ENCODE data around the gene MRPS23. TPM values are rescaled to one million over a fixed set of nuclear protein-coding genes. Genes with fewer than 3 reads are reported as not detected.

Gene MRPS23
- total and polyA plus RNA-seq, 2 of the 13 experiments (the other 11 are each of a cell fraction or from before 2014, with no cell fraction given), result 63.2 to 181 TPM

- TF ChIP-seq LBX2 (CRISPR knock-in tag; IDR thresholded peaks at IDR 0.05; ENCODE audit: borderline replicate concordance), result no peak
- peak; percentile 56 for TF ChIP-seq CTCF (CRISPR knock-in tag; IDR thresholded peaks at IDR 0.05)
- TF ChIP-seq ZNF607 (CRISPR knock-in tag; IDR thresholded peaks at IDR 0.05; ENCODE audit: borderline replicate concordance), result no peak
- no peak for TF ChIP-seq ZNF547 (CRISPR knock-in tag; IDR thresholded peaks at IDR 0.05)
- TF ChIP-seq TCF7 (IDR thresholded peaks at IDR 0.05; ENCODE audit: low read depth), result peak; percentile 37; the same call in 1 of the 2 replicates
- TF ChIP-seq ZNF20 (CRISPR knock-in tag; IDR thresholded peaks at IDR 0.05), result no peak
- peak; percentile 59 for TF ChIP-seq ZNF687 (CRISPR knock-in tag; IDR thresholded peaks at IDR 0.05)
- TF ChIP-seq THAP8 (CRISPR knock-in tag; IDR thresholded peaks at IDR 0.05; ENCODE audit: borderline replicate concordance), result no peak
- TF ChIP-seq KDM6A (CRISPR knock-in tag; IDR thresholded peaks at IDR 0.05; ENCODE audit: low read depth), result no peak
- TF ChIP-seq IKZF5 (CRISPR knock-in tag; IDR thresholded peaks at IDR 0.05), result peak; percentile 22; the same call in 1 of the 2 replicates
- no peak for TF ChIP-seq ARID3A (IDR thresholded peaks at IDR 0.05; ENCODE audit: low read depth, low read length)
- TF ChIP-seq SAFB2 (CRISPR knock-in tag; IDR thresholded peaks at IDR 0.05; ENCODE audit: borderline replicate concordance, low read depth), result no peak
- TF ChIP-seq SP5 (CRISPR knock-in tag; IDR thresholded peaks at IDR 0.05; ENCODE audit: borderline replicate concordance, low read depth), result no peak
- TF ChIP-seq GPBP1L1 (CRISPR knock-in tag; IDR thresholded peaks at IDR 0.05), result no peak
- TF ChIP-seq ZNF292 (CRISPR knock-in tag; IDR thresholded peaks at IDR 0.05; ENCODE audit: borderline replicate concordance, low read depth), result no peak
- no peak for TF ChIP-seq CBFB (CRISPR knock-in tag; IDR thresholded peaks at IDR 0.05)
Measured at GRCh38 chr17:57868007-57868909, 18.4 kb upstream of the MRPS23 start (continued).

All from HepG2 (cell line).